HG02870 (cell line): Measurements from ENCODE around the gene MTMR12.

Experiments
- ATAC-seq: cut with Tn5 transposase; IDR thresholded peaks from one replicate; pipeline ENCODE4 v1.9.1; 2021; ENCODE audit warnings: mild to moderate bottlenecking, moderate library complexity; ENCODE audit not compliant: unreplicated experiment

MTMR12 gene

DNA sequence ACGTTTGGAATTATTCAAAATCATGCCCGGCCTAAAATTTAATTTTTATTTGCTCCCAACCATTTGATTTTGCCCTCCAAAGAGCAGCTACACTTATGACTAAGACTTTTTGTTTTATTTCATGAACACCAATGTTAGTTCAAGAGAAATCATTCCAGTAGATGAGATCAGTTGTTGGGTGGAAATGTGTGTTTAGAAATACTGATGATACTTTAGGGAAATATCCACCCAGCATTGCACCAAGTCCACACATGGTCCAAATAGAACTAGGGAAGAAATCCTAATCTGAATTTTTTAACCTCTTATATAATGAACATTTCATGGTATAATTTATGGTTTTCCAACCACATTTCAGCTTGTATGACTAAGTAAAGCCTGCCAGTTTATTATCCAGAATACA, 110.3 kb downstream of the MTMR12 start:
- ATAC-seq, result no peak

GRCh38 chr5:32201122-32201753, 111.5 kb downstream of the MTMR12 start:
- ATAC-seq, result no peak

GRCh38 chr5:32197032-32197431, 115.7 kb downstream of the MTMR12 start:
- ATAC-seq, result no peak

GRCh38 chr5:32195265-32195664, 117.5 kb downstream of the MTMR12 start:
- ATAC-seq, result no peak

DNA sequence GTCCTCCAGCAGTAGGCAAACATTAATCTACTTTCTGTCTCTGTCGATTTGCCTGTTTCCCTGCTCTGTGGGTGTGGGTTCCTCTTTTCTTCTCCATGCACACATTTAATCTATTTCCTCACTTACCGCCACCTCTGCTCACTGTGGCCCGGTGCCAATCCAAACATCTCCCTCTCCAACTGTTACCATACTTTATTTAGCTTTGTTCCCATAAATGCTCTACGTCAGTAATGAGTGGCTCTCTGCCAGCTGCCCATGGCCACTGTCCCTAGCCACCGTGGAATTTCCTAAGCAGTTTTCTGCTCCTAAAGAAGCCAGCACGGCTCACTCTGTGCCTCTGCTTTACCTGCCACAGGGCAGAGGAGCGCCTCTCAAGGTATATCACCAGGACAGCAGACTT, 119.1 kb downstream of the MTMR12 start:
- ATAC-seq, result no peak

DNA sequence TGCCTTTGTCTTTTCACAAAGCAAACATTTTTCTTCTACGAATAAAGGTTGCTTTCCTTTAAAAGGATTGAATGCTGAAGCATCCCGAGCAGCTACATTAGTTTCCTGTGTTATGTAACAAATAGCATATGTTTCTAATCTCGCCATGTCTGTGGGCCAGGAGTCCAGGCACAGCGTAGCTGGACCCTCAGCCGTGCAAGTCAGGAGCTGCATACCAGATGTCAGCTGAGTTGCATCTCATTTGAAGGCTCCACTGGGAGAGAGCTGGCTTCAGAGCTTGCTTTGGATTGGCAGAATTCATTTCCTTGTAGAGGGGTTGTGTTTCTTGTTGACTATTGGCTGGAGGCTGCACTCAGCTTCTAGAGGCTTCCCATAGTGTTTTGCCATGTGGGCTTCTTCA, 122.6 kb downstream of the MTMR12 start:
- no peak for ATAC-seq

GRCh38 chr5:32187675-32188074, 125.1 kb downstream of the MTMR12 start:
- no peak for ATAC-seq

GRCh38 chr5:32182463-32183063, 130.2 kb downstream of the MTMR12 start:
- peak; percentile 83 for ATAC-seq
